C4-2B (cell line): ENCODE measurements around the gene PPP1R13L.

Experiments
- H3K27ac ChIP-seq: fragments of 450-650 bp; 2 replicates; pipeline ENCODE4 v1.5.1; 2017
- CTCF ChIP-seq: fragments of 450-650 bp; conservative IDR thresholded peaks from 2 replicates; pipeline ENCODE4 v1.5.1; 2017; ENCODE audit warnings: mild to moderate bottlenecking
- ZFX ChIP-seq: fragments of 450-650 bp; IDR thresholded peaks from 2 replicates; pipeline ENCODE4 v1.6.1; 2017

Gene PPP1R13L

GRCh38 chr19:45346449-45346848, 58.4 kb downstream of the PPP1R13L start:
- TF ChIP-seq ZFX (no peak), CTCF (no peak)
- H3K27ac ChIP-seq = no peak overlapping the region

GRCh38 chr19:45345506-45345860, 59.4 kb downstream of the PPP1R13L start:
- TF ChIP-seq CTCF = no peak
- no peak for TF ChIP-seq ZFX
- H3K27ac ChIP-seq = no peak overlapping the region

- TF ChIP-seq CTCF (no peak), ZFX (no peak)
- no peak overlapping the region for H3K27ac ChIP-seq
Observed at GRCh38 chr19:45344621-45345505, 60.0 kb downstream of the PPP1R13L start.

GRCh38 chr19:45342911-45343310, 62.0 kb downstream of the PPP1R13L start:
- TF ChIP-seq ZFX (no peak), CTCF (no peak)
- no peak overlapping the region for H3K27ac ChIP-seq

- TF ChIP-seq CTCF (no peak), ZFX (no peak)
- no peak overlapping the region; the same call in 1 of the 2 replicates for H3K27ac ChIP-seq
Observed at GRCh38 chr19:45340899-45341453, 63.9 kb downstream of the PPP1R13L start.

- no peak within 1 kb of the TSS; the same call in 1 of the 2 replicates for H3K27ac ChIP-seq
- TF ChIP-seq ZFX (no peak), CTCF (no peak)
Observed at GRCh38 chr19:45340232-45340898, 64.5 kb downstream of the PPP1R13L start, which contains the start of gene KLC3. Gene KLC3 (plus strand): TSS chr19:45340750. CDS start chr19:45345542, 4,792 bp downstream.

- no peak overlapping the region for H3K27ac ChIP-seq
- TF ChIP-seq ZFX (no peak), CTCF (no peak)
Observed at GRCh38 chr19:45339629-45340028, 65.2 kb downstream of the PPP1R13L start.
